Spleen (tissue), 11 donors: ENCODE data around the gene CNTD1. TPM values are rescaled to one million over a fixed set of nuclear protein-coding genes. Genes with fewer than 3 reads are reported as not detected.
"Not testable (repeated sequence)": the region's sequence is repeated elsewhere in the genome, so short reads cannot be mapped to it uniquely, and the experiment has no call there.

Source experiments
- DNase-seq: peaks from one replicate; pipeline ENCODE4 v3.0.0-alpha.2; 2020
- H3K27ac ChIP-seq, 8 donors: fragments of 200-600 bp; sonication (generic) in 7 of 8; 1 replicate in 4 of 8; 2 replicates in 4 of 8; pipeline versions ENCODE4 v1.5.0 to v1.8.0; 2016 to 2021; ENCODE audit warnings: inconsistent platforms in 4 of 8, mild to moderate bottlenecking in 4 of 8, moderate library complexity in 1 of 8
- H3K27me3 ChIP-seq, 7 donors: fragments of 200-600 bp; sonication (generic) in 6 of 7; replicated peaks in 1 of 7; 1 replicate in 4 of 7; 2 replicates in 3 of 7; pipeline versions ENCODE4 v1.5.0 to v1.8.0; 2016 to 2021; ENCODE audit warnings: inconsistent platforms in 3 of 7, mild to moderate bottlenecking in 1 of 7
- H3K36me3 ChIP-seq, 6 donors: fragments of 200-600 bp; sonication (generic) in 5 of 6; 1 replicate in 4 of 6; 2 replicates in 2 of 6; pipeline versions ENCODE4 v1.5.0 to v1.8.0; 2016 to 2021; ENCODE audit warnings: inconsistent platforms in 2 of 6
- H3K4me1 ChIP-seq, 6 donors: fragments of 200-600 bp; sonication (generic) in 5 of 6; 1 replicate in 3 of 6; 2 replicates in 3 of 6; pipeline versions ENCODE4 v1.5.0 to v1.8.0; 2016 to 2021; ENCODE audit warnings: inconsistent platforms in 3 of 6
- H3K4me3 ChIP-seq, 8 donors: fragments of 200-600 bp; sonication (generic) in 7 of 8; 1 replicate in 4 of 8; 2 replicates in 4 of 8; pipeline versions ENCODE4 v1.5.0 to v1.8.0; 2016 to 2021; ENCODE audit warnings: inconsistent platforms in 4 of 8, mild to moderate bottlenecking in 4 of 8, moderate library complexity in 2 of 8
- H3K9me3 ChIP-seq, 8 donors: fragments of 200-600 bp; sonication (generic) in 7 of 8; 1 replicate in 4 of 8; 2 replicates in 4 of 8; pipeline versions ENCODE4 v1.5.0 to v1.8.0; 2016 to 2021; ENCODE audit warnings: inconsistent platforms in 4 of 8
- CTCF ChIP-seq, 11 experiments: fragments of 200-600 bp in 7 of 11; fragments of 450-650 bp in 4 of 11; sonication (generic) in 4 of 11; IDR thresholded peaks in 8 of 11; conservative IDR thresholded peaks in 3 of 11; 1 replicate in 7 of 11; 2 replicates in 4 of 11; pipeline versions ENCODE4 v1.4.0 to v1.8.0; 2016 to 2021; ENCODE audit warnings: antibody characterized with exemption in 11 of 11, inconsistent platforms in 4 of 11, mild to moderate bottlenecking in 1 of 11
- POLR2A ChIP-seq, 3 donors: fragments of 450-650 bp; IDR thresholded peaks; one replicate each; pipeline ENCODE4 v1.5.1; 2017; ENCODE audit warnings: antibody characterized with exemption in 3 of 3, mild to moderate bottlenecking in 1 of 3
- POLR2AphosphoS5 ChIP-seq, 3 donors: sonication (generic); formaldehyde crosslinking; IDR thresholded peaks; one replicate each; pipeline ENCODE4 v1.5.1; 2017; ENCODE audit warnings: antibody characterized with exemption in 3 of 3
- WGBS, 5 donors: extraction: QIAGEN DNeasy Blood & Tissue Kit in 3 of 5; methylation state at CpG; one replicate each; pipeline versions ENCODE4 v1.1.5 to v1.1.7; 2013 to 2018; 5-methylcytosine and 5-hydroxymethylcytosine counted together
- intact Hi-C: fragments of 100-400 bp; cut with DNase I; formaldehyde crosslinking; loops from one replicate; pipeline ENCODE4 v1.15.0; 2023; ENCODE audit warnings: low total_unique reads
- polyA plus RNA-seq, 3 donors: library from polyadenylated mRNA; stranded (reverse); fragments of 200-250 nt; gene quantifications; one replicate each; pipeline ENCODE4 v1.2.1, GENCODE V29; 2013
- total RNA-seq, 7 donors: library from RNA; depleted of rRNA in 3 of 7; stranded (reverse); fragments of >200 nt in 3 of 7; fragmentation: NEBNext Ultra II Directional in 4 of 7; extraction: Animal tissue kit (Norgen Biotek cat#: 25700) in 4 of 7; gene quantifications; one replicate each; pipeline versions ENCODE4 v1.1.0 to v1.2.1, GENCODE V29; 2016 to 2021
- donor health status: healthy with polysubstance abuse.
- donor health status: DM: no; HTN: no; CAD: no; lungs with moderate emphysema.
- donor health status: DM: no; HTN: no; CAD: no.
- donor health status: Bipolar disorder and iron deficiency.
- donor health status: healthy.
- donor health status: DM: no; HTN: no; CAD: no.
- donor health status: DM: yes; HTN: yes; CAD: no.

The CNTD1 gene
- total and polyA plus RNA-seq, 10 donors, result 0.17 to 0.26 (median 0.24) TPM; not detected in 7

GRCh38 chr17:42760652-42761581 lies 37.7 kb upstream of the CNTD1 start, which contains the start of gene RAMP2:
TSS of gene RAMP2 (plus strand) at chr17:42761227. CDS start at chr17:42761262, 35 bp downstream.
- peak; percentile 74 for DNase-seq
- peaks cover 13 to 55% (median 38%) of the 10 kb centered on the region in 6 donors for H3K4me1 ChIP-seq
- no peaks in the 10 kb centered on the region for H3K36me3 ChIP-seq
- H3K27me3 ChIP-seq, result peaks cover 0 to 52% (median 22%) of the 10 kb centered on the region in 7 donors
- WGBS, 5 donors, result 3 to 30% (median 5%) methylated on average over 12 to 92 of the region's 92 CpGs
- H3K27ac ChIP-seq, result peak within 1 kb of the TSS in 6 of 8 donors; percentile 42 to 77 (median 66)
- intact Hi-C loops, result loop anchor here (5.0 kb wide), 1 partner anchor 39 kb away; no protein-coding TSS in a partner anchor
- TF ChIP-seq CTCF (IDR thresholded peaks at IDR 0.05 in 8 of 11, conservative IDR thresholded peaks at IDR 0.05 in 3 of 11), result no peak
- peak in 2 of 3 donors; percentile 28 to 34 for TF ChIP-seq POLR2AphosphoS5 (IDR thresholded peaks at IDR 0.05)
- H3K4me3 ChIP-seq, result peak within 1 kb of the TSS; percentile 16 to 71 (median 44)
- no peaks in the 10 kb centered on the region for H3K9me3 ChIP-seq

GRCh38 chr17:42761638-42762037 lies 37.0 kb upstream of the CNTD1 start:
- WGBS, 5 donors, result 43 to 68% (median 57%) methylated on average over 12 of the region's 12 CpGs
- Histone ChIP-seq H3K36me3 (no peaks in the 10 kb centered on the region), H3K4me1 (peaks cover 13 to 55% (median 38%) of the 10 kb centered on the region in 6 donors), H3K27ac (peak overlapping the region in 6 of 8 donors; percentile 42 to 77 (median 66)), H3K9me3 (no peaks in the 10 kb centered on the region), H3K27me3 (peaks cover 0 to 59% (median 22%) of the 10 kb centered on the region in 7 donors), H3K4me3 (peak overlapping the region; percentile 16 to 71 (median 44))
- no peak for TF ChIP-seq POLR2A (IDR thresholded peaks at IDR 0.05)
- TF ChIP-seq POLR2AphosphoS5 (IDR thresholded peaks at IDR 0.05), result no peak
- no peak for TF ChIP-seq CTCF (IDR thresholded peaks at IDR 0.05 in 8 of 11, conservative IDR thresholded peaks at IDR 0.05 in 3 of 11)
- DNase-seq, result no peak
- intact Hi-C loops, result loop anchor here (5.0 kb wide), 1 partner anchor 39 kb away; no protein-coding TSS in a partner anchor

GRCh38 chr17:42766124-42766523 lies 32.5 kb upstream of the CNTD1 start:
- Histone ChIP-seq H3K4me1 (peaks cover 3 to 33% (median 21%) of the 10 kb centered on the region in 6 donors), H3K4me3 (no peak overlapping the region), H3K27me3 (peaks cover 0 to 52% (median 12%) of the 10 kb centered on the region in 7 donors), H3K27ac (no peak overlapping the region), H3K9me3 (no peaks in the 10 kb centered on the region), H3K36me3 (no peaks in the 10 kb centered on the region)
- TF ChIP-seq POLR2AphosphoS5 (IDR thresholded peaks at IDR 0.05) (no peak), POLR2A (IDR thresholded peaks at IDR 0.05) (no peak), CTCF (IDR thresholded peaks at IDR 0.05 in 8 of 11, conservative IDR thresholded peaks at IDR 0.05 in 3 of 11) (no peak)
- 82 to 95% (median 90%) methylated on average over 5 to 6 of the region's 6 CpGs for WGBS, 5 donors
- intact Hi-C loops, result no loop called here
- no peak for DNase-seq

DNA sequence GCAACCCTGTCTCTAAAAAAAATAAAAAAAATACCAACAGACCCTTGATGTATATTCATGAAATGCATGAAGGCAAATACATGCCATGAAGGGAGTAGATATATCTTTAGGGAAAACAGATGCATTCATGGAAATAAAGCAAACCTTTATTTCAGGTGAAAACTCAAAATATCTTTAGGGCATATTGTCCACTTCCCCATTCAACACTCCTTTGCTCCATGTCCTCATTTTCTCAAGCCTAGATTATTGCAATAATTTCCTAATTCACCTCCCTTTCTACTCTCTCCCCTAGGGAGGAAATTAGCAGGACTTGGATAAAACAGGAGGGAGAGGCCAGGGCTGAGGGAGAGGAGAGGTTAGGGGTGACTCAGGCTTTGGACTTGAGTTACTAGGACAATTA lies 31.1 kb upstream of the CNTD1 start:
- Histone ChIP-seq H3K4me1 (peaks cover 0 to 21% (median 11%) of the 10 kb centered on the region in 6 donors), H3K4me3 (no peak overlapping the region), H3K27ac (no peak overlapping the region), H3K36me3 (no peaks in the 10 kb centered on the region), H3K27me3 (peaks cover 0 to 38% (median 0%) of the 10 kb centered on the region in 7 donors), H3K9me3 (no peaks in the 10 kb centered on the region)
- intact Hi-C loops, result no loop called here
- TF ChIP-seq POLR2A (IDR thresholded peaks at IDR 0.05), result no peak
- TF ChIP-seq POLR2AphosphoS5 (IDR thresholded peaks at IDR 0.05), result no peak
- TF ChIP-seq CTCF (IDR thresholded peaks at IDR 0.05 in 8 of 11, conservative IDR thresholded peaks at IDR 0.05 in 3 of 11), result no peak
- DNase-seq, result no peak

GRCh38 chr17:42768006-42768405 lies 30.7 kb upstream of the CNTD1 start:
- H3K4me1 ChIP-seq, result peaks cover 0 to 21% (median 13%) of the 10 kb centered on the region in 6 donors
- intact Hi-C loops, H3K27ac ChIP-seq, H3K9me3 ChIP-seq, H3K36me3 ChIP-seq, H3K4me3 ChIP-seq: not testable (repeated sequence)
- 66 to 77% (median 75%) methylated on average over 9 of the region's 9 CpGs for WGBS, 5 donors
- peaks cover 0 to 33% (median 0%) of the 10 kb centered on the region in 7 donors for H3K27me3 ChIP-seq
- peak; percentile 6 for DNase-seq

GRCh38 chr17:42769964-42770363 lies 28.7 kb upstream of the CNTD1 start:
- H3K36me3 ChIP-seq, H3K9me3 ChIP-seq, H3K27ac ChIP-seq, H3K4me3 ChIP-seq, intact Hi-C loops: not testable (repeated sequence)
- Histone ChIP-seq H3K4me1 (peaks cover 7 to 25% (median 21%) of the 10 kb centered on the region in 6 donors), H3K27me3 (peaks cover 0 to 23% (median 0%) of the 10 kb centered on the region in 7 donors)
- 69 to 81% (median 75%) methylated on average over 10 of the region's 10 CpGs for WGBS, 5 donors
- peak; percentile 23 for DNase-seq
